H9 (cell line): ENCODE results near the gene LARGE1. TPM values are rescaled to one million over a fixed set of nuclear protein-coding genes. Genes with fewer than 3 reads are reported as not detected.

Source experiments
- DNase-seq: peaks from one replicate; pipeline ENCODE4 v3.0.0-alpha.2; 2017
- H2AFZ ChIP-seq: one replicate; pipeline ENCODE4 v1.6.1; 2013; ENCODE audit warnings: mild to moderate bottlenecking, low read length, control low read depth, moderate library complexity
- H2AK5ac ChIP-seq: 2 replicates; pipeline ENCODE4 v1.6.1; 2013; ENCODE audit warnings: low read length, control low read depth, mixed read lengths; ENCODE audit not compliant: insufficient read length
- H2BK120ac ChIP-seq: one replicate; pipeline ENCODE4 v1.6.1; 2013; ENCODE audit warnings: low read depth, mild to moderate bottlenecking, low read length, control low read depth, inconsistent platforms; ENCODE audit not compliant: poor library complexity, severe bottlenecking
- H2BK12ac ChIP-seq: 2 replicates; pipeline ENCODE4 v1.6.1; 2013; ENCODE audit warnings: low read length, control low read depth, mixed read lengths, low read depth; ENCODE audit not compliant: insufficient read length
- H2BK15ac ChIP-seq: 2 replicates; pipeline ENCODE4 v1.6.1; 2013; ENCODE audit warnings: low read depth, low read length, control low read depth
- H2BK20ac ChIP-seq: one replicate; pipeline ENCODE4 v1.6.1; 2013; ENCODE audit warnings: low read depth, mild to moderate bottlenecking, low read length, control low read depth, inconsistent platforms; ENCODE audit not compliant: poor library complexity, severe bottlenecking
- H2BK5ac ChIP-seq: 2 replicates; pipeline ENCODE4 v1.6.1; 2013; ENCODE audit warnings: low read length, control low read depth, mixed read lengths; ENCODE audit not compliant: insufficient read length
- H3K14ac ChIP-seq: 2 replicates; pipeline ENCODE4 v1.6.1; 2013; ENCODE audit warnings: low read length, control low read depth; ENCODE audit not compliant: insufficient read depth
- H3K18ac ChIP-seq: 2 replicates; pipeline ENCODE4 v1.6.1; 2013; ENCODE audit warnings: low read depth, mild to moderate bottlenecking, mixed read lengths, low read length, control low read depth; ENCODE audit not compliant: insufficient read length
- H3K23ac ChIP-seq: 2 replicates; pipeline ENCODE4 v1.6.1; 2013; ENCODE audit warnings: low read length, control low read depth, mixed read lengths, low read depth; ENCODE audit not compliant: insufficient read length
- H3K23me2 ChIP-seq: 2 replicates; pipeline ENCODE4 v1.6.1; 2013; ENCODE audit warnings: low read depth, mild to moderate bottlenecking, mixed read lengths, low read length, control low read depth; ENCODE audit not compliant: insufficient read length, poor library complexity, severe bottlenecking
- H3K27ac ChIP-seq: 2 replicates; pipeline ENCODE4 v1.5.1; 2013; ENCODE audit warnings: low read length, control low read depth, mixed read lengths, low read depth; ENCODE audit not compliant: insufficient read length
- H3K27me3 ChIP-seq: 2 replicates; pipeline ENCODE4 v1.6.1; 2013; ENCODE audit warnings: low read length, control low read depth, inconsistent platforms; ENCODE audit not compliant: insufficient read depth
- H3K4ac ChIP-seq: 2 replicates; pipeline ENCODE4 v1.6.1; 2013; ENCODE audit warnings: low read depth, mild to moderate bottlenecking, control low read depth, inconsistent platforms, low read length, moderate library complexity
- H3K4me1 ChIP-seq: 2 replicates; pipeline ENCODE4 v1.6.1; 2013; ENCODE audit warnings: low read length, control low read depth, inconsistent platforms; ENCODE audit not compliant: insufficient read depth
- H3K4me2 ChIP-seq: 2 replicates; pipeline ENCODE4 v1.6.1; 2013; ENCODE audit warnings: low read length, control low read depth, mixed read lengths; ENCODE audit not compliant: insufficient read length, insufficient read depth
- H3K56ac ChIP-seq: 2 replicates; pipeline ENCODE4 v1.6.1; 2013; ENCODE audit warnings: low read depth, mild to moderate bottlenecking, mixed read lengths, low read length, control low read depth; ENCODE audit not compliant: insufficient read length
- H3K79me1 ChIP-seq: 2 replicates; pipeline ENCODE4 v1.6.1; 2013; ENCODE audit warnings: low read depth, mild to moderate bottlenecking, moderate library complexity, low read length, control low read depth, inconsistent platforms; ENCODE audit not compliant: insufficient read depth, poor library complexity, severe bottlenecking
- H3K79me2 ChIP-seq: 2 replicates; pipeline ENCODE4 v1.6.1; 2013; ENCODE audit warnings: low read length, control low read depth, inconsistent platforms; ENCODE audit not compliant: insufficient read depth
- H3K9ac ChIP-seq: 2 replicates; pipeline ENCODE4 v1.6.1; 2013; ENCODE audit warnings: low read length, control low read depth, mixed read lengths; ENCODE audit not compliant: insufficient read length; ENCODE audit errors: extremely low read depth
- H3K9me3 ChIP-seq: one replicate; pipeline ENCODE4 v1.6.1; 2013; ENCODE audit warnings: low read depth, low read length, inconsistent platforms; ENCODE audit not compliant: control insufficient read depth
- H3T11ph ChIP-seq: one replicate; pipeline ENCODE4 v1.6.1; 2013; ENCODE audit warnings: mild to moderate bottlenecking, low read length, control low read depth, inconsistent platforms
- H4K20me1 ChIP-seq: one replicate; pipeline ENCODE4 v1.6.1; 2013; ENCODE audit not compliant: control insufficient read depth, insufficient read length, insufficient read depth
- H4K5ac ChIP-seq: 2 replicates; pipeline ENCODE4 v1.6.1; 2013; ENCODE audit warnings: low read depth, mild to moderate bottlenecking, mixed read lengths, low read length, control low read depth; ENCODE audit not compliant: insufficient read length
- H4K8ac ChIP-seq: replicated peaks from 2 replicates; pipeline ENCODE4 v1.6.1; 2013; ENCODE audit warnings: low read length, control low read depth, mixed read lengths, low read depth; ENCODE audit not compliant: insufficient read length
- H4K91ac ChIP-seq: 2 replicates; pipeline ENCODE4 v1.6.1; 2013; ENCODE audit warnings: low read depth, mild to moderate bottlenecking, moderate library complexity, mixed read lengths, low read length, control low read depth; ENCODE audit not compliant: insufficient read length
- H3K27ac Mint-ChIP-seq, 3 experiments: 2 replicates in 2 of 3; 3 replicates in 1 of 3; pipeline ENCODE4 v1.8.0; 2020 to 2021; ENCODE audit warnings: mixed read lengths in 3 of 3, mild to moderate bottlenecking in 1 of 3, moderate library complexity in 1 of 3
- H3K27me3 Mint-ChIP-seq: 2 replicates; pipeline ENCODE4 v1.8.0; 2021; ENCODE audit warnings: low read depth, mild to moderate bottlenecking, moderate library complexity, mixed read lengths
- H3K36me3 Mint-ChIP-seq, 3 experiments: 2 replicates in 2 of 3; 3 replicates in 1 of 3; pipeline ENCODE4 v1.8.0; 2020 to 2021; ENCODE audit warnings: low read depth in 3 of 3, mixed read lengths in 3 of 3; ENCODE audit not compliant: insufficient read depth in 1 of 3
- H3K4me1 Mint-ChIP-seq, 2 experiments: 2 replicates each; pipeline ENCODE4 v1.8.0; 2020; ENCODE audit warnings: mixed read lengths in 2 of 2
- H3K4me3 Mint-ChIP-seq, 2 experiments: 2 replicates in 1 of 2; 3 replicates in 1 of 2; pipeline ENCODE4 v1.8.0; 2020 to 2021; ENCODE audit warnings: mild to moderate bottlenecking in 2 of 2, mixed read lengths in 2 of 2, moderate library complexity in 1 of 2
- H3K9me3 Mint-ChIP-seq, 2 experiments: 2 replicates in 1 of 2; 3 replicates in 1 of 2; pipeline ENCODE4 v1.8.0; 2020; ENCODE audit warnings: mild to moderate bottlenecking in 2 of 2, mixed read lengths in 2 of 2, moderate library complexity in 1 of 2
- CTCF ChIP-seq: fragments of 200-600 bp; sonication (generic); conservative IDR thresholded peaks from 3 replicates; pipeline ENCODE4 v1.8.0; 2021; ENCODE audit warnings: antibody characterized with exemption, mild to moderate bottlenecking
- WGBS: extraction: QIAGEN DNeasy Blood & Tissue Kit; methylation state at CpG from one replicate; pipeline ENCODE4 v1.1.7; 2013; ENCODE audit warnings: missing lambda C conversion rate, low lambda C conversion rate, mixed read lengths; ENCODE audit not compliant: insufficient read length; ENCODE audit errors: extremely low coverage; 5-methylcytosine and 5-hydroxymethylcytosine counted together
- total RNA-seq: library from RNA; stranded (reverse); gene quantifications from 2 replicates; pipeline ENCODE4 v1.2.1, GENCODE V29; 2021

The LARGE1 gene
- total RNA-seq, 1 experiment from 2014 or later, result 43.5 TPM

DNA sequence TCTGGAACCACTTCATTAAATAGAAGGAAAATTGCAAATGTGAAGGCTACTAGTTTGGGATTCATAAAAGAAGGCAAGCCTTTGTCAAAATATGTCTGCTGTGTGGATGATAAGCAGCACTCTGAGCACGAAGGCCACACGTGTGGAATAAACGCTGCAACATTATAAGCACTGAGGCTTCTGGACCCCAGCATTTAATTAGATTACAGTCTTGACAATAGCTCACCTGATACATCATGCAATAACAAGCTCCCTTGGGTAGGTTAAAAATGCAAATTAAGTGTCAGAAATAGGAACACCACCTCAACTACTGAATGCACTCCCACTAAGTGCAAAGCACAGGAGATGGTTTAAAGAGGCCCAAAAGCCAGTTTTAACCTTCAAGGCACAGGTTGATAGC is 179.3 kb downstream of the LARGE1 start:
- Histone ChIP-seq H3K14ac (no peak overlapping the region), H2AK5ac (no peak overlapping the region), H3K18ac (no peak overlapping the region), H2AFZ (no peak overlapping the region), H3T11ph (no peak overlapping the region), H2BK20ac (no peak overlapping the region), H4K20me1 (no peaks in the 10 kb centered on the region), H4K8ac (no peak overlapping the region), H3K27ac (no peak overlapping the region), H2BK120ac (no peak overlapping the region), H3K56ac (no peak overlapping the region), H3K23ac (no peak overlapping the region), H3K9ac (no peak overlapping the region), H4K5ac (no peak overlapping the region), H4K91ac (no peak overlapping the region), H3K23me2 (no peaks in the 10 kb centered on the region), H3K27me3 (no peaks in the 10 kb centered on the region), H3K79me2 (peaks cover 5% of the 10 kb centered on the region; the same call in 1 of the 2 replicates), H2BK15ac (no peak overlapping the region), H3K79me1 (peaks cover 7% of the 10 kb centered on the region), H3K4ac (no peak overlapping the region), H3K4me2 (no peak overlapping the region), H2BK5ac (no peak overlapping the region), H2BK12ac (no peak overlapping the region), H3K4me1 (peaks cover 8% of the 10 kb centered on the region; the same call in 1 of the 2 replicates), H3K9me3 (no peaks in the 10 kb centered on the region)
- no peaks in the 10 kb centered on the region; the same call in 1 of the 2 replicates for H3K27me3 Mint-ChIP-seq
- TF ChIP-seq CTCF, result no peak
- H3K27ac Mint-ChIP-seq, result no peak overlapping the region
- peaks cover 15 to 25% (median 19%) of the 10 kb centered on the region in 3 experiments for H3K36me3 Mint-ChIP-seq
- no peak for DNase-seq
- H3K9me3 Mint-ChIP-seq, result peaks cover 8 to 10% of the 10 kb centered on the region in 2 experiments; a peak in 4 of 5 replicates
- no peak overlapping the region for H3K4me3 Mint-ChIP-seq
- peaks cover 41 to 50% of the 10 kb centered on the region in 2 experiments for H3K4me1 Mint-ChIP-seq
- no CpG with 5 or more reads among the region's 3 CpGs for WGBS
